ENCODE results near the gene SET. TPM values are rescaled to one million over a fixed set of nuclear protein-coding genes. Genes with fewer than 3 reads are reported as not detected.
"Not testable (repeated sequence)": the region's sequence is repeated elsewhere in the genome, so short reads cannot be mapped to it uniquely, and the experiment has no call there.

The SET gene
- total and polyA plus RNA-seq, 9 donors, result 288 to 388 (median 338) TPM

GRCh38 chr9:128656416-128657343 lies 32.3 kb upstream of the SET start, which contains the start of gene DYNC2I2:
TSS of gene DYNC2I2 (minus strand) at chr9:128656847. CDS start at chr9:128656726, 121 bp downstream.
- peak within 1 kb of the TSS; percentile 99 for H3K27ac ChIP-seq (ENCODE audit: low read length)
- H3K36me3 ChIP-seq (ENCODE audit: control insufficient read depth, insufficient read depth, low read length), result no peaks in the 10 kb centered on the region
- peak; percentile 98 for DNase-seq
- peak within 1 kb of the TSS; percentile 54 for H3K4me3 ChIP-seq (ENCODE audit: low read length)
- H3K4me1 ChIP-seq (ENCODE audit: control insufficient read depth, insufficient read depth, low read length), result peaks cover 11% of the 10 kb centered on the region
- WGBS (ENCODE audit: insufficient coverage), result under 1% methylated on average over 79 of the region's 86 CpGs
- H3K9me3 ChIP-seq (replicated peaks; ENCODE audit: control insufficient read depth, low read depth, low read length), result no peaks in the 10 kb centered on the region
- no peaks in the 10 kb centered on the region for H3K27me3 ChIP-seq (ENCODE audit: control insufficient read depth, insufficient read depth, low read length)

- Histone ChIP-seq H3K27ac (ENCODE audit: low read length) (peak overlapping the region; percentile 99), H3K27me3 (ENCODE audit: control insufficient read depth, insufficient read depth, low read length) (no peaks in the 10 kb centered on the region)
Observed at GRCh38 chr9:128657344-128657704, 31.7 kb upstream of the SET start.

GRCh38 chr9:128657796-128658195 lies 31.2 kb upstream of the SET start:
- Histone ChIP-seq H3K27ac (ENCODE audit: low read length) (no peak overlapping the region), H3K9me3 (replicated peaks; ENCODE audit: control insufficient read depth, low read depth, low read length) (no peaks in the 10 kb centered on the region), H3K4me1 (ENCODE audit: control insufficient read depth, insufficient read depth, low read length) (peaks cover 11% of the 10 kb centered on the region), H3K4me3 (ENCODE audit: low read length) (no peak overlapping the region), H3K27me3 (ENCODE audit: control insufficient read depth, insufficient read depth, low read length) (no peaks in the 10 kb centered on the region), H3K36me3 (ENCODE audit: control insufficient read depth, insufficient read depth, low read length) (no peaks in the 10 kb centered on the region)
- no peak for DNase-seq
- WGBS (ENCODE audit: insufficient coverage), result no CpG with 5 or more reads among the region's 3 CpGs

More at GRCh38 chr9:128657344-128657704, 31.7 kb upstream of the SET start:
- Histone ChIP-seq H3K9me3 (replicated peaks; ENCODE audit: control insufficient read depth, low read depth, low read length) (no peaks in the 10 kb centered on the region), H3K4me3 (ENCODE audit: low read length) (no peak overlapping the region), H3K4me1 (ENCODE audit: control insufficient read depth, insufficient read depth, low read length) (peaks cover 11% of the 10 kb centered on the region), H3K36me3 (ENCODE audit: control insufficient read depth, insufficient read depth, low read length) (no peaks in the 10 kb centered on the region)
- no peak for DNase-seq
- WGBS (ENCODE audit: insufficient coverage), result 100% methylated on average over 5 of the region's 13 CpGs

- not testable (repeated sequence) for H3K4me1 ChIP-seq (ENCODE audit: control insufficient read depth, insufficient read depth, low read length); H3K27me3 ChIP-seq (ENCODE audit: control insufficient read depth, insufficient read depth, low read length); H3K9me3 ChIP-seq (replicated peaks; ENCODE audit: control insufficient read depth, low read depth, low read length); H3K36me3 ChIP-seq (ENCODE audit: control insufficient read depth, insufficient read depth, low read length); H3K4me3 ChIP-seq (ENCODE audit: low read length); DNase-seq; H3K27ac ChIP-seq (ENCODE audit: low read length)
- WGBS (ENCODE audit: insufficient coverage), result 87% methylated on average over 3 of the region's 8 CpGs
Observed at GRCh38 chr9:128666481-128666941, 22.5 kb upstream of the SET start.

- H3K4me3 ChIP-seq (ENCODE audit: low read length), result no peak overlapping the region
- no peak overlapping the region for H3K27ac ChIP-seq (ENCODE audit: low read length)
- H3K4me1 ChIP-seq (ENCODE audit: control insufficient read depth, insufficient read depth, low read length), result no peaks in the 10 kb centered on the region
- H3K36me3 ChIP-seq (ENCODE audit: control insufficient read depth, insufficient read depth, low read length), result no peaks in the 10 kb centered on the region
- DNase-seq, result no peak
- 87% methylated on average over 2 of the region's 6 CpGs for WGBS (ENCODE audit: insufficient coverage)
- no peaks in the 10 kb centered on the region for H3K27me3 ChIP-seq (ENCODE audit: control insufficient read depth, insufficient read depth, low read length)
- no peaks in the 10 kb centered on the region for H3K9me3 ChIP-seq (replicated peaks; ENCODE audit: control insufficient read depth, low read depth, low read length)
Observed at GRCh38 chr9:128669786-128670185, 19.2 kb upstream of the SET start.

GRCh38 chr9:128675382-128675781 lies 13.6 kb upstream of the SET start:
- no CpG with 5 or more reads among the region's 4 CpGs for WGBS (ENCODE audit: insufficient coverage)
- H3K4me3 ChIP-seq (ENCODE audit: low read length), result no peak overlapping the region

GRCh38 chr9:128677794-128678193 lies 11.2 kb upstream of the SET start:
- 82% methylated on average over 7 of the region's 10 CpGs for WGBS (ENCODE audit: insufficient coverage)
- H3K27me3 ChIP-seq (ENCODE audit: control insufficient read depth, insufficient read depth, low read length), result no peaks in the 10 kb centered on the region
- no peak overlapping the region for H3K27ac ChIP-seq (ENCODE audit: low read length)
- H3K36me3 ChIP-seq (ENCODE audit: control insufficient read depth, insufficient read depth, low read length), result no peaks in the 10 kb centered on the region
- no peak overlapping the region for H3K4me3 ChIP-seq (ENCODE audit: low read length)
- no peaks in the 10 kb centered on the region for H3K9me3 ChIP-seq (replicated peaks; ENCODE audit: control insufficient read depth, low read depth, low read length)
- no peaks in the 10 kb centered on the region for H3K4me1 ChIP-seq (ENCODE audit: control insufficient read depth, insufficient read depth, low read length)
- DNase-seq, result no peak

More at GRCh38 chr9:128675382-128675781, 13.6 kb upstream of the SET start:
- H3K36me3 ChIP-seq (ENCODE audit: control insufficient read depth, insufficient read depth, low read length), result no peaks in the 10 kb centered on the region
- DNase-seq, result no peak
- no peaks in the 10 kb centered on the region for H3K27me3 ChIP-seq (ENCODE audit: control insufficient read depth, insufficient read depth, low read length)
- no peaks in the 10 kb centered on the region for H3K4me1 ChIP-seq (ENCODE audit: control insufficient read depth, insufficient read depth, low read length)
- H3K9me3 ChIP-seq (replicated peaks; ENCODE audit: control insufficient read depth, low read depth, low read length), result no peaks in the 10 kb centered on the region
- no peak overlapping the region for H3K27ac ChIP-seq (ENCODE audit: low read length)

- Histone ChIP-seq H3K9me3 (replicated peaks; ENCODE audit: control insufficient read depth, low read depth, low read length) (no peaks in the 10 kb centered on the region), H3K4me3 (ENCODE audit: low read length) (peak overlapping the region; percentile 61), H3K27me3 (ENCODE audit: control insufficient read depth, insufficient read depth, low read length) (no peaks in the 10 kb centered on the region), H3K36me3 (ENCODE audit: control insufficient read depth, insufficient read depth, low read length) (no peaks in the 10 kb centered on the region), H3K4me1 (ENCODE audit: control insufficient read depth, insufficient read depth, low read length) (peaks cover 25% of the 10 kb centered on the region), H3K27ac (ENCODE audit: low read length) (peak overlapping the region; percentile 67)
- WGBS (ENCODE audit: insufficient coverage), result 8% methylated on average over 2 of the region's 21 CpGs
- peak; percentile 62 for DNase-seq
Observed at GRCh38 chr9:128683340-128684064, 5.5 kb upstream of the SET start.

GRCh38 chr9:128684065-128684324 lies 5.0 kb upstream of the SET start:
- no peaks in the 10 kb centered on the region for H3K27me3 ChIP-seq (ENCODE audit: control insufficient read depth, insufficient read depth, low read length)
- WGBS (ENCODE audit: insufficient coverage), result 0% methylated on average over 1 of the region's 3 CpGs
- peak overlapping the region; percentile 61 for H3K4me3 ChIP-seq (ENCODE audit: low read length)
- H3K4me1 ChIP-seq (ENCODE audit: control insufficient read depth, insufficient read depth, low read length), result peaks cover 26% of the 10 kb centered on the region
- no peaks in the 10 kb centered on the region for H3K9me3 ChIP-seq (replicated peaks; ENCODE audit: control insufficient read depth, low read depth, low read length)
- H3K36me3 ChIP-seq (ENCODE audit: control insufficient read depth, insufficient read depth, low read length), result no peaks in the 10 kb centered on the region
- no peak for DNase-seq
- H3K27ac ChIP-seq (ENCODE audit: low read length), result peak overlapping the region; percentile 67
